Dedifferentiated amniotic fluid mesenchymal stem cell (primary cell): Measurements from ENCODE around the gene HEMK1.

Experiments used
- DNase-seq: peaks from one replicate; pipeline ENCODE4 v3.0.0-alpha.2; 2016; ENCODE audit errors: extremely low spot score

The HEMK1 gene

GRCh38 chr3:50545781-50546180 is 23.5 kb upstream of the HEMK1 start:
- DNase-seq, result no peak

DNA sequence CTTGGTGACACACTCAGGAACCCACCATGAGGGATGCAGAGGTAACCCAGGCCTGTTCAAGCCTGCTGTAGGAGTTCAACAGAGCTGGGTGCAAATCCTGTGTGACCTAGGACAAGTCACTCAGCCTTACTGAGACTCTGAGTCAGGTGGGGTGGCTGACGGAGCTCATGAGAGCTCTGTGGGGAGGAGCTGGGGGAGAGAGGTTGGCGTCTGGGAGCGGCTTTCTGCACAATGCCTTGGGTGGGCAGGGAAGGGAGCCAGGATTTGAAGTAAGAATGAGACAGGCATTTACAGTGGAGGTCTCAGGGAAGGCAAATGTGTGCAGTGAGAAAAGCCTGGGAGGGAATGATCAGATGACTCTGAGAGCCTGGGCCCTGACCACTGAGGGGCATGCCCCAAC is 20.1 kb upstream of the HEMK1 start:
- no peak for DNase-seq

DNA sequence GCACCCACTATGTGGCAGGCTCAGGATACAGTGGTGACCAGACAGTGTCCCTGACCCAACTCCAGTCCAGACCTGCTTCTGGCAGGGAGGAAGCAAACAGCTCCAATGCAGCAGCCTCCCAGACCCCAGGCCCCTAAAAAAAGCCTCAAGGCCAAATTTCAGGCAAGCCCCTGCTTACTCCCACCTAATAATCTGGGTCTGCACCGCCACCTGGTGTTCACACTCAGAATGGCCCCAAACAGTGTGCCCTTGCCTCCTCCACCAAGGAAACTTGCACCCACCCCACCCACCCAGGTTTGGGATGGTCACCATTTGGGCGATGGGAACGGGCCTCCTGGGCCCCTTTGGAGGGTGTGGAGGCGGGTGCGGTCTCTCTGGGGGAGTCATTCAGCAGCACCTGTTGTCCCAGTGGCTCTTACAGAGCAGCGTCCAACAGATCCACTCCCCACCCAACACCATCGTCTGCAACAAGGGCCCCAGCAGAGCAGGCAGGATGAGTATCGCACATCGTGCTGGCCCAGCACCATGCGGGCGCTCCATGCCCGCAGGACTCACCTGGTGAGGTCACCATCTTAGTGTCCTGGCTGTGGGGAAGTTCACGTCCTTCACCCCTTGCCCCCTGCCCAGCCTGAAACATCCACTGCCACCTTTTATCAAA is 19.1 kb upstream of the HEMK1 start:
- no peak for DNase-seq

DNA sequence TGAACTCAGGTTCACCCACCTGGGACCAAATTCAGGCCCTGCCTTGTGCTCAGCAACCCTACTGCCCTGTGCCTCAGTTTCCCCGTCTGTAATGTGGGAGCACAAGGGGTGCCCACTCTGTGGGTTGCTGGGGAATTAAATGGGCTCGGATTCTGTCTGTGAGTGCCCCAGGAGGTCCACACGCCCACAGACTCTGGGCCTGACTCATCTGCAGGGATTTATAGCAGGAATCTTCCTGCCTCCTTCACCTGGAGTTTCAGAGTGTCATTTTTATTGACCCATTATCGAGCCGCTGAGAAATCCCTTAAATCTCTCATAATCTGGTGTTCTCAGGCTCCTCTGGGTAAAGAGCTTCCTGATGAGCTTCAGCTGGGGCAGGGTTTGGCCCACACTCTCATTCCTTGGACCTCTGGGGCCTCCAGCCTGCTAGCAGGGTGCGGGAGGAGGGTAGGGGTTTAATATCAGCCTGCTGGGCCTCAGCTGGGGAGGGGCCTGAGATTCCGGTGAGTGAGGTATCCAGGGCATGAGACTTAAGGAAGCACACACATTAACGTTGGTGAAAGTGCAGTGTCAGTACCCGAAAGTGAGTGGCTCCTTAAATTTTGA is 18.2 kb upstream of the HEMK1 start:
- DNase-seq, result no peak

GRCh38 chr3:50551681-50552435 is 17.5 kb upstream of the HEMK1 start:
- DNase-seq, result no peak

DNA sequence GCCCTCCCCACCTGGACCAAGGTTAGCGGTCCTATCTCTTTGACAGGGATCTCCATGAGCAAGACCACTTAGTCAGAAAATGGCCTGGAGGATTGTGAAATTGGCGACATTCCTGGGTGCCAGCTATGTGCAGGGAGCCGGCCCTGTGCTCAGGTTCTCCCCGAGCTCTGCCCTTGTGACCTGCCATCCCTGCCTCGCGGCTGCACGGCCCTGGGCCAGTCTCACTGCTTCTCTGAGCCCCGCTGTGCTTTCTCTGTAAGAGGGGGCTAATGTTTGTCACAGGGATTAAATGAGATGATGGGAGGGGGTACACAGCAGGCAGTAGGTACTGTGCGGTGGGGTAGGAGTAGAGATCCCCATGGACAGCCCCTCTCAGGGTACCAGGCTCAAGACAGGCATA is 16.7 kb upstream of the HEMK1 start:
- no peak for DNase-seq

DNA sequence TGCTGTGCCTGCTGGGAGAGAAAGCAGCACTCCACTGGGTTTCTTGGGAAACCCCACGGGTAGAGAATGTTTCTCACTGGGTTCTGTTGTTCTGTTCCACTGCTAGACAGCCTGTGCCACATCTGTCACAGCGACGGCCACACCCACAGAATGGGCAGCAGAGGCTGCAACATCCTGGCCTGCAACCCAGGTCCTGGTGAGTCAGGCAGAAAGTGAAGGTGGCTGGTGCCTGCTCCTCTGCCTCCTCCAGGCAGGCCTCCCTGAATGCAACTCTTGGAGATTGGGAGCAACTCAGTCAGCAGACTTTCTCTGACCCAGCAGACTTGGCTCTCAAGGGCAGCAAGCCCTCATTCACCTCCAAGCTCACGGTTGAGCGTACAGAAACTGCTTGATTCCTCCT is 14.8 kb upstream of the HEMK1 start:
- no peak for DNase-seq

GRCh38 chr3:50557106-50557505 is 12.2 kb upstream of the HEMK1 start:
- DNase-seq, result no peak

DNA sequence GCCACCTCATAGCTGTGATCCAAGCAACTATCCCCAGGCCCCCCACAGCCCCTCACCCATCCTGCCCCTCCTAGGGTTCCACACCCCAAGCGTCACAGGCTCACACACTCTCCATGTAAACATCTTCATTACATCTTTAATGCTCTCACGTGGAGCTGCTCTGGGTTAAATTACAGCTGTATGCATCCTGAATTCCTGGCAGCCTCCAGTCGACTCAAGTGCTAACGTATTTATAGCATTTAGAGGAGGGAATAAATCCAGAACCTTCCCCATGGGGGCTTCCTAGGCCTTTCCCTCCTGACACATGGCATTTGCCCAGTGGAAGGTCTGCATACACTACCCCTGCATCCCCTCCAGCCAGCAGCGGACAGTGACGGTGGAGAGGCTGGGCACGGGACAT is 11.4 kb upstream of the HEMK1 start:
- DNase-seq, result no peak

DNA sequence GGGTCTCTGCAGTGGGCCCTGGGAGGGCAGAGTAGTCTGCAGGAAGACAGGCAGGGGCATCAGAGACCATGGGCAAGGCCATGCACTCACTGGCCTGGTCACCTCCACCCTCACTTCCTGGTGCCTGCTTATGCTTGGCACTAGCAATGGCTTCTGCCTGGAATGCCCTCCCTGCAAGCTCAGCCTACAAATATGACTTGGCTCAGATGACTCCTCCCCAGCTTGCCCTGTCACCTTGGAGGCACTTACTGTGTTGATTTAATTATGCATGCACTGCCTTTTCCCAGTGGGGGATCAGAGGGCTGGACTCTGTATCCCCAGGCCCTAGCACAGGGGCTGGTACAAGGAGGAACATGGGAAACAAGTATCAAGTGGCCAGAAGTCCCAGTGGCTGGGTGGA is 9.6 kb upstream of the HEMK1 start:
- no peak for DNase-seq

DNA sequence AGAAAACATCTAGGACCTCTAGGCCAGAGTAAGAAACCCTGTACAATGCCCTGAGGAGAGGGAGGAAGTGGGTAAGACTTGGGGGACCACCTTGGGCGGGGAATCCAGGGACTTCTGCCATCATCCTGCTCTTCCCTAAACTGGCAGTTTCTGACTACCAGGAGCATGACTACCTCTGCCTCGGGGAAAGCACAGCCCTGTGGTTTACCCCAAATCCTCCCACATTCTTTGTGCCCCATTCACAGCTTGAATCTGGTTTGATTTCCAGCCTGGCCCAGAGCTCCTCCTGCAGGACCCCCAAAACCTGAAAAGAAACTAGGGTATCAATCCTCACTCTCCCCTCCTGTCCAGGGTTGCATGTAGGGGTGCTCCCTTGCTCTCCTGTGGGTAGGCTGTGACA is 6.5 kb upstream of the HEMK1 start:
- DNase-seq, result peak; percentile 55

- no peak for DNase-seq
These were observed 5.5 kb upstream of the HEMK1 start for GRCh38 chr3:50563867-50564266.

DNA sequence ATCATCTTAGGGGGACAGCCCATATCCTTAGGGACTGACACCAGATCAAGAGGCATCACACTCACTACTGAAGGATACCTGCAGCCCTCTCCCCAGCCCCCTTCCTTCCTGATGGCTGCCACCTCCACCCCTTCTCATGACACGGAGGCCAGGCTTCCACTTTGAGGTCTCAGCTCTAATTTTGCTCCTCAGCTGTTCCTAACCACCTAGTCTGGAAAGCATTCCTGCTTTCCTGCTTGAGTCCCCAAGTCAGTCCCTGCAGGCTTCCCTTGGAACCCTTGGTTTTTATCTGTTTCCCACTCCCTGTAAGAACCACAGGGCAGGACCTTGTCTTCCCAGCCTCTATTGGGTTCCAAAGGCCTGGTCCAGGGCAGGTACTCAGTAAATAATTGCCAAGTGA is 5.0 kb upstream of the HEMK1 start:
- DNase-seq, result no peak

DNA sequence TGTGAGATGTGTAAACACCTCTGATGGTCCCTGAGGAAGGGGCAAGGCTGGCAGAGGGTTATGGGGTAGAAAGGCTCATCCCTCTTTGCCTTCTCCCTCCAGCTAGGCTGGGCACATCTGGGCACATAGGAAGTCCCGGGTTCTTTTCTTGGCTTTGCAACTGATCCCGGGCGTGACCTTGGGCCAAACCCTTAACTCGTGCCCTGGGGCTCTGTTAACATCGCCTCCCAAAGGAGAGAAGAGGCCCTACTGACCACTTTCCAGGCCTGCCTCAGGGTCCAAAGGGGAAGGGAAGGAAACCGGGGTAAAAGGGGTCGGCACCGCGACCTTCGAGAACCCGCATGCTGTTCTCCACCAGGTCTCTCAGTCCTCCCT is 2.3 kb upstream of the HEMK1 start:
- DNase-seq, result no peak

DNA sequence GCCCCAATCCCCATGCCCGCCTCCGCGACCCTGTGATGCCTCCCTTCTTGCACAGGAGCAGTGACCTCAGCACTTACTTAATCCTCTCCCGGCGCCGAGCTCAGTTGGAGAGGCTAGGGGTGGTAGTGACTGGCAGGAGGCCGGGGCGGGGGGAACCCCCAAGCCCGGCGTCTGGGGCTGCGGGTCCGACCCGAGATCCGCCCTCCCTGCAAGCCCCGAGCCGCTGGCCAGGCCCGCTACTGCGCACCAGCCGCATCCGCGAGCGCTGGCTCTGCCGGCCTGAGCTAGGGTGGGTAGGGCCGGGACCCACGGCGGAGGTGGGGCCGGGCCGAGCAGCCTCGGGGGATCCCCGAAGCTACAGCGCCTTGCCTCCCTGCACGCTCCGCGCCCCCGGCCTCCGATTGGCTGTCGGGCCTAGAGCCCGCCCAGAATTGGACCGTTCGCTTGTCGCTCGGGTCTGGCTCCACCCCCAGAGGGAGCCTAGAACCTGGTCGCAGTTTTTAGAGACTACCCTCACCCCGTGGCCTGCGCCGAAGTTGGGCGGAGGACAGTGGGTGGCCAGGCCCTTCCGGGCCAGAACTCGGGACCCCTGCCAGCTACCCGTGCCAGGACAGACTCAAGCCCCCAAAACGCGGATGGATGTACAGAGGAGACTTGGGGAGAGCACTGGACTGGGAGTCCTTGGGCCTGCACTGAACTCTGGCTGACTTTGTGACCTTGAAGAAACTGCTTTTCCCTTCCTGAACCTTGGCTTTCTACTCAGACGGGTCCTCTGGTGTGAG is 1.7 kb upstream of the HEMK1 start, which contains the start of gene C3orf18:
TSS of gene C3orf18 (minus strand) at position 362 of the 782 bp plus-strand sequence. CDS start 2,048 bp downstream, outside the sequence.
- DNase-seq, result peak; percentile 69

DNA sequence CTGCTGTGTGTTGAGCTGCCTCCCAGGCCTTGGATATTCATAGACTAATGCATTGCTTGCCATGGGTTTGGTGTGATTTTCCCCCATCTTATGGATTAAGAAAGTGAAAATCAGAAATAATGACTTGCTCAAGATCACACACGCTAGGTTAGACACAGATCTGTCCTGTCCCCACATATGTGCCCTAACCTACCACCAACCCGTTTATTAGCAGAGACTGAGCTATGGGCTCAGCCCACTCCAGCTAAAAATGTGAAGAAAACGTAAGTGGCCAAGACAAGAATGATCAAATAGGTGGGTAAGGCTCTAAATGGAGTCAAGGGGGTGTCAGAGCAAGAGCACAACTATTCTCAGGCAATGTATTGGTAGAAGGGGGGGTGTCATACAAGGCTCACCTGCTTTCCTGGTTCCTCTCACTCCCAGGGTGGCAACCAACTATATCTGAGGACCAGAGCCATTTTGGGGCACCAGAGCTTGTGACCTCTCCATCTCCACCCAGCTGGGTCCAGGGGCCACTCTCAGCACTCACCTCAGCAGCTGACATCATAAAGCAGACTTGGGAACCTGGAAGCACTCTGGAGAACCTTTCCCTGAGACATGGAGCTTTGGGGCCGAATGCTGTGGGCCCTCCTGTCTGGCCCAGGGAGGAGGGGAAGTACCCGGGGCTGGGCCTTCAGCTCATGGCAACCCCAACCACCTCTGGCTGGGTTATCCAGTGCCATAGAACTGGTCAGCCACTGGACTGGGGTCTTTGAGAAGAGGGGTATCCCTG is 1.4 kb downstream of the HEMK1 start:
- no peak for DNase-seq

DNA sequence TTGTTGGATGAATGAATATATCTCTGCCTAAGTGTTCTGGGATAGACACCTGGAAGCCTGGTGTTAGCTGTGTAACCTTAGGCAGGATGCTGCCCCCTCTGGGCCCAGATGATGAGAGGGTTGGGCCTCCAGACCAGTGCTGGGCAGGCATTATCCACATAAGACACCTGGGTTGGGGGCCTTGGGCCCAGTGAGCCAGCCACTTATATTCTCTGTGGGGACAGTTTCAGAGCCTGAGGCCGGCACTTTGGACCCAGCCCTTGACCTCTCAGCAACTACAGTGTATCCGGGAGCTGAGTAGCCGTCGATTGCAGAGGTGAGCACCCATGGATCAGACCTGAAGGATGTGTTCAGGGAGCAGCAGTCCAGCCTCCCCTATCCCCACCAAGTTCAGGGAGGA is 2.2 kb downstream of the HEMK1 start:
- DNase-seq, result no peak

DNA sequence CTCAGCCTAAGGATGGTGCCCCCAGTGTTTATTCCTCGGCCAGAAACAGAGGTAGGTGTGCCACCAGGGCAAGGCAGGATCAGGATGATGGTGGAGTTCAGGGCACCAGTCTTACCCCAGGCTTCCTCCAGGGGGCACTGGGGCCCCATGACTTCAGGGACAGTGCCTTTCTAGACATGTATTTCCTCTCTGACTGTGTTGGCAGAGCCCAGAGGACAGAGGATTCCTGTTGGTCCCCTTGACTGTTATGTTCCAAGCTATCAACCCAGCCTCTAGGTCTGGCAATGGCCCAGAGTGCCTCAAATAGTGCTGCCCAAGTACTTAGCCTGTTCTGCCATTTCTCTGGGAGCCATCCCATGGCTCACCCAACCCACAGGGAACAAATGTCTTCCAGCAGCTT is 2.8 kb downstream of the HEMK1 start:
- DNase-seq, result peak; percentile 25

DNA sequence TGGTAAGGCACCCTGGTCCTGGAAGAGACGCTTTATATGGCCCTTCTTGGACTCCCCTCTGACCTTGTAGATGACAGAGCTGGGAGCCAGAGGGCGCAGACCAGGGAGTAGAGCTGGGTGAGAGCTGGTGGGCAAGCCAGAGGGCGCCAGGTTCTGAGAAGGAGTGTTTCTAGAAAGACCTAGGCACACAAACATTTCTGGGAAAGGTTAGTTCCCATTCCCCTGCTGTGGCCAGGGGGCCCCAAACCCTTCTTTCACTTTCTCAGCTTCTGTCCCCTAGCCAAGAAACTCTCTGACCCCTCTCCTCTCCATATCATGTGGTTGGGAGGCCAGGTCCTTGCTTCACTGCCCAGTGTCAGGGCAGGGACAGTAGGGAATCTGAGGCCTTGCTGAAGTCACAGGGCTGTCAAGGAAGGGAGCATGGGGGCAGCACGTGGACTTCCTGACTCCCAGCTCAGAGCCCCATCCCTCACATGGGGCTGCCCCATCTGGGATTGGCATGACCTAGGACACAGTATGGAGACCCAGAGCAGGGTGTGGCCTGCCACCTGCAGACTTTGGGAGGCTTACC is 3.6 kb downstream of the HEMK1 start:
- no peak for DNase-seq

DNA sequence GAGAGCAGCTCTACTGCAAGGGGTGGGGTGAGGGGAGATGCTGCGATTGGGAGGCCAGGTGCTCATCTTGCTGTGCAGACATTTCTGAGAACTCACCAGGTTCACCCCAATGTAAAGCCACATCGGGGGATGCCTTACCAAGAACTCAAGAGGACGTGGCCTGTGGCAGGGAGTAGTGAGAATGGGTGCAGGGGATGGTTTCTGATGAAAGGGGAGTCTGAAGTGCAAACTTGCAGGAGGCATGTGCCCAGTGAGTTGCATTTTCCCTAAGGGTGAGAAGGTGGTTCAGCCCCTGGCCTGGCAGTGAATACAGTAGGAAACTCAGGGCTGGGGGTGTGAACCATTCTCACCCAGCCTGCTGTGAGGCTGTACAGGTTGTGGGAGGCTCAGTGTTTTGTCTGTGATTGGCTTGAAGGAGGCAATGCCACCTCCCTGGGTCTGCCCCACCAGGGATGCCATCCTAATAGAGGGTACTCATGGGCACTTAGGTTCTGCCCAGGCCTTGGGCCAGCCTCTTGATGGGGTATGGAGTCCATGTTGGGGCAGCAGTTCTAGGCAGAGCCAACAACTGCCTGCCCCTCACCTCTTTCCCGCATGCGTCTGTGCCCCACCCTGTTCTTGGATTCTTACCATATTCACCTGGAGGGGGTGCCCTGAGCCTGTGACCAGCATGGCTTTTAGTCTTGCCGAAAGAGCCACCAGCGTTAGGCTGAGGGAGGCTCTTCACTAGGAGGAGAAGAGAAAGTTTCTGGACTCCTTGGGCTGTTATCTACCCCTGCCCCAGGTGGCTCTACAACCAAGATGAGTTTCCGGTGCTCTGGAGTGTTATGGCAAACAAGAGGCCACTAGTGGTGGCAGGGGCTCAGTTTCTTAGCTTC is 4.5 kb downstream of the HEMK1 start:
- no peak for DNase-seq
